Stomach (tissue), 9 donors: ENCODE measurements around the gene ENAH. TPM values are rescaled to one million over a fixed set of nuclear protein-coding genes. Genes with fewer than 3 reads are reported as not detected.

Experiments
- DNase-seq, 2 donors: peaks; one replicate each; pipeline versions ENCODE4 v3.0.0 to v3.0.0-alpha.2; 2013 to 2019
- H3K27ac ChIP-seq, 5 donors: fragments of 200-600 bp in 4 of 5; sonication (generic) in 4 of 5; one replicate each; pipeline ENCODE4 v1.5.1; 2013 to 2019; ENCODE audit warnings: mild to moderate bottlenecking in 1 of 5, moderate library complexity in 1 of 5
- H3K27me3 ChIP-seq, 3 donors: fragments of 200-600 bp; sonication (generic); one replicate each; pipeline ENCODE4 v1.5.1; 2017 to 2019; ENCODE audit warnings: mixed run types in 1 of 3
- H3K36me3 ChIP-seq, 4 donors: fragments of 200-600 bp; sonication (generic); 1 replicate in 3 of 4; 2 replicates in 1 of 4; pipeline ENCODE4 v1.5.1; 2016 to 2019
- H3K4me1 ChIP-seq, 4 donors: fragments of 200-600 bp; sonication (generic); one replicate each; pipeline ENCODE4 v1.5.1; 2016 to 2019
- H3K4me3 ChIP-seq, 4 donors: fragments of 200-600 bp; sonication (generic) in 3 of 4; one replicate each; pipeline ENCODE4 v1.5.1; 2016 to 2019; ENCODE audit warnings: mild to moderate bottlenecking in 1 of 4
- H3K9me3 ChIP-seq, 4 donors: fragments of 200-600 bp; sonication (generic); one replicate each; pipeline ENCODE4 v1.5.1; 2016 to 2019
- CTCF ChIP-seq, 7 experiments: fragments of 450-650 bp in 4 of 7; fragments of 200-600 bp in 3 of 7; sonication (generic) in 3 of 7; IDR thresholded peaks; one replicate each; pipeline ENCODE4 v1.5.1; 2016 to 2019; ENCODE audit warnings: antibody characterized with exemption in 7 of 7, control low read depth in 2 of 7, mild to moderate bottlenecking in 1 of 7
- EP300 ChIP-seq: sonication (generic); formaldehyde crosslinking; IDR thresholded peaks from one replicate; pipeline ENCODE4 v1.6.1; 2017; ENCODE audit warnings: antibody characterized with exemption
- POLR2A ChIP-seq, 4 donors: fragments of 450-650 bp; IDR thresholded peaks; one replicate each; pipeline ENCODE4 v1.6.1; 2016; ENCODE audit warnings: antibody characterized with exemption in 4 of 4, control low read depth in 2 of 4, mild to moderate bottlenecking in 1 of 4, moderate library complexity in 1 of 4
- POLR2AphosphoS5 ChIP-seq, 3 donors: sonication (generic); formaldehyde crosslinking; IDR thresholded peaks; one replicate each; pipeline ENCODE4 v1.6.1; 2016; ENCODE audit warnings: antibody characterized with exemption in 3 of 3
- WGBS, 5 donors: extraction: QIAGEN DNeasy Blood & Tissue Kit in 3 of 5; methylation state at CpG; one replicate each; pipeline versions ENCODE4 v1.1.5 to v1.1.7; 2013 to 2018; 5-methylcytosine and 5-hydroxymethylcytosine counted together
- intact Hi-C: fragments of 100-400 bp; cut with DNase I; formaldehyde crosslinking; loops from one replicate; pipeline ENCODE4 v1.15.1; 2023; ENCODE audit warnings: low total_unique reads
- polyA plus RNA-seq, 3 donors: library from polyadenylated mRNA; stranded (reverse); fragments of 200-250 nt; gene quantifications; one replicate each; pipeline ENCODE4 v1.2.3, GENCODE V29; 2013
- total RNA-seq, 5 donors: library from RNA; depleted of rRNA; stranded (reverse); fragments of >200 nt; gene quantifications; one replicate each; pipeline versions ENCODE4 v1.1.0 to v1.2.3, GENCODE V29; 2014 to 2016
- donor health status: healthy with polysubstance abuse.
- donor health status: Bipolar disorder and iron deficiency.
- donor health status: healthy.

The ENAH gene
- total and polyA plus RNA-seq, 8 donors, result 8.5 to 186 (median 110) TPM

DNA sequence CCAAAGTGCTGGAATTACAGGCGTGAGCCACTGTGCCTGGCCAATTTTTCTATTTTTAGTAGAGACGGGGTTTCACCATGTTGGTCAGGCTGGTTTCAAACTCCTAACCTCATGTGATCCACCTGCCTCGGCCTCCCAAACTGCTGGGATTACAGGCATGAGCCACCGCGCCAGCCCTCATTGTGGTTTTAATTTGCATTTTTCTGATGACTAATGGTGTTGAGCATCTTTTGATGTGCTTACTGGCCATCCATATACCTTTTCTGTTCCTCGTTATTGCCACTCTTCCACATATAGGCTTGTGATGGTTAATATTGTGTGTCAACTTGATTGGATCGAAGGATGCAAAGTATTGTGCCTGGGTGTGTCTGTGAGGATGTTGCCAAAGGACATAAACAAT is 17.4 kb upstream of the ENAH start:
- Histone ChIP-seq H3K27ac (no peak overlapping the region), H3K9me3 (no peaks in the 10 kb centered on the region), H3K4me3 (no peak overlapping the region), H3K4me1 (peaks cover 0 to 5% (median 0%) of the 10 kb centered on the region in 4 donors), H3K36me3 (no peaks in the 10 kb centered on the region), H3K27me3 (no peaks in the 10 kb centered on the region)
- TF ChIP-seq EP300 (no peak), CTCF (IDR thresholded peaks at IDR 0.05) (no peak), POLR2AphosphoS5 (IDR thresholded peaks at IDR 0.05) (no peak), POLR2A (IDR thresholded peaks at IDR 0.05) (no peak)
- intact Hi-C loops, result no loop called here
- DNase-seq, result no peak
- WGBS, 5 donors, result 87 to 94% (median 93%) methylated on average over 7 of the region's 7 CpGs

GRCh38 chr1:225668222-225668621 is 15.3 kb upstream of the ENAH start:
- no peaks in the 10 kb centered on the region for H3K27me3 ChIP-seq
- no peak overlapping the region for H3K27ac ChIP-seq
- peaks cover 0 to 5% (median 0%) of the 10 kb centered on the region in 4 donors for H3K4me1 ChIP-seq
- TF ChIP-seq POLR2A (IDR thresholded peaks at IDR 0.05) (no peak), EP300 (no peak), POLR2AphosphoS5 (IDR thresholded peaks at IDR 0.05) (no peak), CTCF (IDR thresholded peaks at IDR 0.05) (no peak)
- no peak for DNase-seq
- H3K9me3 ChIP-seq, result no peaks in the 10 kb centered on the region
- H3K4me3 ChIP-seq, result no peak overlapping the region
- intact Hi-C loops, result no loop called here
- H3K36me3 ChIP-seq, result no peaks in the 10 kb centered on the region
- WGBS, 5 donors, result 86 to 98% (median 97%) methylated on average over 1 of the region's 1 CpG

DNA sequence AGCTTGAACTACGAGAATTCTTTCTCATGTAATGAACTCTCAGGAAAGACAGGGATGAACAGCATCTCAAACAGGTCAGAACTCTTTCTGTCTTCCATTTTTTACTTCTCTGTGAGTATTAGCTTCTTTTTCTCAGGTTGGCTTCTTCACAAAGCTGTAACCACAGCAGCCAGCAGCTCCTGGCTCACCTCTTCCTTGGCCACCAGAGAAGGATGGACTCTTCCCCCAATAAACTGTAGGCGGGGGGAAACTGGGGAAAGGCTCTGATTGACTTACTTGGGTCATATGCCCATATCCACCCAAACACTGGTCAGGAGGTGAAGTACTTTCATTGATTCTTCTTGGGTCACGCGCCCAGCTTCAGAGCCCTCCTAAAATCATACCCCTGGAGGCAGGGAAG is 14.4 kb upstream of the ENAH start:
- TF ChIP-seq CTCF (IDR thresholded peaks at IDR 0.05), result no peak
- no peak for TF ChIP-seq EP300
- TF ChIP-seq POLR2AphosphoS5 (IDR thresholded peaks at IDR 0.05), result no peak
- TF ChIP-seq POLR2A (IDR thresholded peaks at IDR 0.05), result no peak
- intact Hi-C loops, result no loop called here
- Histone ChIP-seq H3K9me3 (no peaks in the 10 kb centered on the region), H3K27ac (no peak overlapping the region), H3K4me1 (peaks cover 0 to 5% (median 0%) of the 10 kb centered on the region in 4 donors), H3K4me3 (no peak overlapping the region), H3K36me3 (no peaks in the 10 kb centered on the region), H3K27me3 (no peaks in the 10 kb centered on the region)
- no peak for DNase-seq
- WGBS, 5 donors, result 72 to 100% (median 97%) methylated on average over 4 of the region's 4 CpGs

DNA sequence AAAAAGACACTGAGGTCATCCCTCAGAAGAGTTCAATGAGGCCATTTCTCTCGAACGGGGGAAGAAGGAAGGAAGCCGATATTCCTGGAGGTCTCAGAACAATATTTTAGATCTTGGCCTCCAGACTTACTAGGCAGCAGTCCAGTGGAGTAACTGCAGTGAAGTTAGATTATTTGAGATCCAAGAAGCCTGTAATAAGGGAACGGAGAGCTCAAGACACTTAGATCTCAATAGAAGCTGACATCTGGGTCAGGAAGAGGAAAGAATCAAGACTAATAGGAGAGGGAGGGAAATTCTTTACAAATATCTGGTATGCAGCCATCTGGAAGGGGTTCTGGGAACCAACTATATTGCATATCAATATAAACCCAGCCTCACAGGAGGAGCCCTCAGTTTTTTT is 13.6 kb upstream of the ENAH start:
- H3K36me3 ChIP-seq, result no peaks in the 10 kb centered on the region
- H3K27ac ChIP-seq, result no peak overlapping the region
- peak in 1 of 2 donors; percentile 55 for DNase-seq
- TF ChIP-seq POLR2AphosphoS5 (IDR thresholded peaks at IDR 0.05), result no peak
- TF ChIP-seq CTCF (IDR thresholded peaks at IDR 0.05), result no peak
- TF ChIP-seq EP300, result no peak
- TF ChIP-seq POLR2A (IDR thresholded peaks at IDR 0.05), result no peak
- peaks cover 0 to 5% (median 0%) of the 10 kb centered on the region in 4 donors for H3K4me1 ChIP-seq
- intact Hi-C loops, result no loop called here
- 70 to 80% (median 73%) methylated on average over 4 of the region's 4 CpGs for WGBS, 5 donors
- H3K9me3 ChIP-seq, result no peaks in the 10 kb centered on the region
- H3K4me3 ChIP-seq, result no peak overlapping the region
- H3K27me3 ChIP-seq, result no peaks in the 10 kb centered on the region
